DMS53 treated with DMSO at 0.1 percent for 48 hours (cell line): ENCODE measurements around the gene MYO5A.
A peak's percentile ranks its signal among the peaks of the same experiment; 100 is the strongest.
"Not testable (repeated sequence)": the region's sequence is repeated elsewhere in the genome, so short reads cannot be mapped to it uniquely, and the experiment has no call there.

Experiments
- DNase-seq: peaks from one replicate; lab custom pipeline; 2025; ENCODE audit not compliant: unreplicated experiment; lab: John Stamatoyannopoulos, UW

MYO5A gene

GRCh38 chr15:52424856-52425431 is 103.7 kb downstream of the MYO5A start:
- no peak for DNase-seq

- no peak for DNase-seq
Observed at GRCh38 chr15:52423852-52424251, 104.8 kb downstream of the MYO5A start.

- DNase-seq: no peak
Observed at GRCh38 chr15:52422001-52422400, 106.7 kb downstream of the MYO5A start.

GRCh38 chr15:52421029-52421428 is 107.7 kb downstream of the MYO5A start:
- no peak for DNase-seq

GRCh38 chr15:52419494-52419893 is 109.2 kb downstream of the MYO5A start:
- DNase-seq: no peak

- DNase-seq: no peak
Observed at GRCh38 chr15:52417957-52418356, 110.7 kb downstream of the MYO5A start.

- DNase-seq: no peak
Observed at GRCh38 chr15:52417521-52417920, 111.2 kb downstream of the MYO5A start.

- not testable (repeated sequence) for DNase-seq
Observed at GRCh38 chr15:52416566-52416965, 112.1 kb downstream of the MYO5A start.

- no peak for DNase-seq
Observed at GRCh38 chr15:52415628-52416027, 113.1 kb downstream of the MYO5A start.

GRCh38 chr15:52414936-52415335 is 113.7 kb downstream of the MYO5A start:
- no peak for DNase-seq

- peak; percentile 83 for DNase-seq
Observed at GRCh38 chr15:52408823-52409222, 119.9 kb downstream of the MYO5A start.

GRCh38 chr15:52407374-52407773 is 121.3 kb downstream of the MYO5A start:
- DNase-seq: no peak

- DNase-seq: no peak
Observed at GRCh38 chr15:52406601-52407000, 122.1 kb downstream of the MYO5A start.

GRCh38 chr15:52405856-52406255 is 122.8 kb downstream of the MYO5A start:
- no peak for DNase-seq

GRCh38 chr15:52397118-52397517 is 131.6 kb downstream of the MYO5A start:
- DNase-seq: no peak

GRCh38 chr15:52394118-52394517 is 134.6 kb downstream of the MYO5A start:
- DNase-seq: no peak

- no peak for DNase-seq
Observed at GRCh38 chr15:52392008-52392687, 136.5 kb downstream of the MYO5A start.

- no peak for DNase-seq
Observed at GRCh38 chr15:52391069-52391468, 137.6 kb downstream of the MYO5A start.

GRCh38 chr15:52385670-52386069 is 143.0 kb downstream of the MYO5A start:
- no peak for DNase-seq

- no peak for DNase-seq
Observed at GRCh38 chr15:52383100-52383588, 145.5 kb downstream of the MYO5A start.

GRCh38 chr15:52382647-52383046 is 146.0 kb downstream of the MYO5A start:
- no peak for DNase-seq

GRCh38 chr15:52379395-52380106 is 149.1 kb downstream of the MYO5A start:
- no peak for DNase-seq
